KOPT-K1 (cell line): Measurements from ENCODE around the gene IL10.
"Not testable (repeated sequence)": the region's sequence is repeated elsewhere in the genome, so short reads cannot be mapped to it uniquely, and the experiment has no call there.

ENCODE experiments used
- H3K27ac ChIP-seq: fragments of 200-600 bp; sonication (generic); 2 replicates; pipeline ENCODE4 v1.5.1; 2016; ENCODE audit warnings: antibody characterized with exemption, mild to moderate bottlenecking, low read depth, low read length; ENCODE audit not compliant: poor library complexity, severe bottlenecking
- H3K36me3 ChIP-seq: fragments of 200-600 bp; sonication (generic); 2 replicates; pipeline ENCODE4 v1.5.1; 2017; ENCODE audit warnings: antibody characterized with exemption, mild to moderate bottlenecking, low read length, moderate library complexity; ENCODE audit not compliant: insufficient read depth
- H3K9me3 ChIP-seq: fragments of 200-600 bp; sonication (generic); 2 replicates; pipeline ENCODE4 v1.5.1; 2017; ENCODE audit warnings: antibody characterized with exemption, low read length, mild to moderate bottlenecking; ENCODE audit not compliant: insufficient read depth, poor library complexity, severe bottlenecking

Gene IL10

DNA sequence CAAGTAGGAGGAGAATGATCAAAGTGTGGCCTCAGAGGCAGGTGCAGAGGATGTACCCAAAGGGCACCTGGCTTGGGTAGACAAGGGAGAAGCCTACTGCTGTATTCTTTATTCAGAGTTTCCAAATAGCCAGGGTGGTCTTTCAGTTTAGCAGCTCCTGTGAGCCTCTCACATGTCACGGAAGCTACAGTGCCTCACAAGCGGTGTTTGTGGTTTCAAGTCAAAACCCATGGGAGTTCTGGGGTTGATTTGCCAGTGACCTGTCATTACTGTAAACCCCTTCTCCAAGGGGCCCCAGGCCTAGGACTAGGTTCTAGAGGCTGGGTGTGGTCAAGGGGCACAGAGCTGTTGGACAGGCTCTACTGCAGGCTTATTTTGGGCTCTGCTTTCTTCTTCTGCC is 10.2 kb upstream of the IL10 start:
- no peaks in the 10 kb centered on the region for H3K36me3 ChIP-seq
- H3K9me3 ChIP-seq: no peaks in the 10 kb centered on the region
- peak overlapping the region; percentile 51 for H3K27ac ChIP-seq

DNA sequence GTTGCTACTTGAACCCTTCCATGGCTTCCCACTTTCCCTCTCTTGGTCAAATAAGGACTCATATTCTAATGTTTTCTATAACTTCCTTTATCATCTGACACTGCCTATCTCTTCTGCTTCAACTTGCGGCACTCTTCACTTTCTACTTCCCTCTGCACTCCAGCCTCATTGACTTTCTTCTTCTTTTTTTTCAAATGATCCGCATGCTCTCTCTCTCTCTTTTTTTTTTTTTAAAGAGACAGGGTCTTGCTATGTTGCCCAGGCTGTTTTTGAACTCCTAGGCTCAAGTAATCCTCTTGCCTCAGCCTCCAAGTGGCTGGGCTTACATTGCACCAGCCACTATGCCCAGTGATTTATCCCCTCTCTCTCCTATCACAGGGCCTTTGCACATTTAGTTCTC is 7.3 kb upstream of the IL10 start:
- Histone ChIP-seq H3K9me3 (no peaks in the 10 kb centered on the region), H3K36me3 (no peaks in the 10 kb centered on the region), H3K27ac (no peak overlapping the region)

DNA sequence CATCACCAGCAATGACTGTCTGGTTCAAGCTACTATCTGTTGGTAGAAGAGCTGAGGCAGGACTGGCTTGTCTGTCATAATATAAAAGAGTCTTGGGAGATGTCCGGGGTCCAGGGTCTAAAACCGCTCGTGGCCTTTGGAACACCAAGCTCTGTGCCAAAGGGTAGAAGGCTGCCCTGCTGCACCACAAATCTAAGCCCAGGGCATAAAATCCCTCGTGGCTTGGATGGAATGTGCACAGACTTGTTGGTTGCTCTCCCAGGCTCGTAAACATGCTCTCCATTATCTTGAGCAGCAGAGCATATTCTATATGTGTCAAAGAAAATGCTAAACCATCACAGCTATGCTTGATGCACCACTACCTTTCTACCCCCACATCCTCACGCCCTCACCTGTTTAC is 6.6 kb upstream of the IL10 start:
- H3K27ac ChIP-seq, H3K36me3 ChIP-seq, H3K9me3 ChIP-seq: not testable (repeated sequence)

DNA sequence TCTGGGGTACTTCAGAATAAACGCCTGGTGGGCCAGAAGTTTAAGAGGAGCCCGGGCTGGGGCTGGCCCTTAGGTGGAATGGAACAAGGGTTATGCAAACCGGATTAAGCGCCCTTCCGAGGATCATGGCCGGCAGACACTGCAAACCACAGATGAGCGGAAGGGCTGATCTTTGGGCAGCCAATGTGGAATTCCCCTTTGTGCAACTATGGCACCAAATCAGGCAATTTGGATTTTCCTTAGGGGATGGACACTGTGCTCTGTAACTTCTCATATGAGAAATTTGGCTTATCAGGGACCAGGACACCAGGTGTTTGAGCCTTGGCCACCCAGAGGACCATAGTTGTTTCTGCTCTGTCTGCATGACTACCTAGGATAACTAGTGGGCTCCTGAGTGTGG is 5.7 kb upstream of the IL10 start:
- no peak overlapping the region for H3K27ac ChIP-seq
- no peaks in the 10 kb centered on the region for H3K9me3 ChIP-seq
- no peaks in the 10 kb centered on the region for H3K36me3 ChIP-seq

DNA sequence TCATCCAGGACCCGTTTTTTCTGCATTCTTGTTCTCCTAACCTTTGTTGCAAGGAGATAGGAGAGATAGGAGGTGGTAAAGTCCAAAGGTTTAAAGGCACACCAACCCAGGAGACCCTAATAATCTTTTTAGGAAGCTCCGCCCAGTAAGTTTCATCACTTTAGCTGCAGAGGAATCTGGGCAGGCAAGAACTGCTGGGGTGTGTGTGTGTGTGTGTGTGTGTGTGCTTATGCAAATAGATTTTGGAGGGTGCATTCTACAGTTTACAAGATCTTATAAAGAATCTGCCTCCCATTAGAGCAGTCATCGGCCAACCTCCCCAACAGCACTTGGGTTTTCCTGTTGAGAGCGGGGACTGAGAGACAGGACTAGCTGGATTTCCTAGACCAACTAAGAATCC is 3.9 kb upstream of the IL10 start:
- H3K9me3 ChIP-seq: no peaks in the 10 kb centered on the region
- H3K36me3 ChIP-seq: no peaks in the 10 kb centered on the region
- no peak overlapping the region for H3K27ac ChIP-seq

- Histone ChIP-seq H3K9me3 (no peaks in the 10 kb centered on the region), H3K36me3 (no peaks in the 10 kb centered on the region), H3K27ac (no peak overlapping the region)
Observed at GRCh38 chr1:206774093-206774492, 1.8 kb upstream of the IL10 start.

DNA sequence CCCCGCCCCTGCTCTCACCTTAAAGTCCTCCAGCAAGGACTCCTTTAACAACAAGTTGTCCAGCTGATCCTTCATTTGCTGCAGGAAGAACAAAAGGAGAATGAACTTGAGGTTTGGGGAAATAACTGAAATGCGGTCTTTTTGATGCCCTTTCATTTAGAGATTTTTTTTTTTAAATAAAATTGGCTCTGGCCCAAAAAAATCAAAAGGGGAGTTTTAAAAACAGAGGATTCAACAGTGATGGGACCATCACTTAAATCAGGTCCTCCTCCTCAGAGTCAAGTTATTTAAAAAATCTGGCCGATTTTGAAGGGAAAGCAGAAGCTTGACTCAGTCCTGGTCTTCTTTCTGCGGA is 979 bp downstream of the IL10 start:
- H3K27ac ChIP-seq: peak overlapping the region; percentile 71

GRCh38 chr1:206770531-206771337 is 1.6 kb downstream of the IL10 start, which contains the start of gene IL19:
IL19 (plus strand) TSS chr1:206770773; CDS start chr1:206836663, 65,890 bp downstream.
- Histone ChIP-seq H3K9me3 (no peaks in the 10 kb centered on the region), H3K36me3 (no peaks in the 10 kb centered on the region), H3K27ac (peak within 1 kb of the TSS; percentile 71)

More for the DNA sequence above, 979 bp downstream of the IL10 start:
- H3K9me3 ChIP-seq: no peaks in the 10 kb centered on the region
- no peaks in the 10 kb centered on the region for H3K36me3 ChIP-seq

GRCh38 chr1:206769304-206769731 is 3.0 kb downstream of the IL10 start:
- Histone ChIP-seq H3K36me3 (no peaks in the 10 kb centered on the region), H3K27ac (peak overlapping the region; percentile 71), H3K9me3 (no peaks in the 10 kb centered on the region)

DNA sequence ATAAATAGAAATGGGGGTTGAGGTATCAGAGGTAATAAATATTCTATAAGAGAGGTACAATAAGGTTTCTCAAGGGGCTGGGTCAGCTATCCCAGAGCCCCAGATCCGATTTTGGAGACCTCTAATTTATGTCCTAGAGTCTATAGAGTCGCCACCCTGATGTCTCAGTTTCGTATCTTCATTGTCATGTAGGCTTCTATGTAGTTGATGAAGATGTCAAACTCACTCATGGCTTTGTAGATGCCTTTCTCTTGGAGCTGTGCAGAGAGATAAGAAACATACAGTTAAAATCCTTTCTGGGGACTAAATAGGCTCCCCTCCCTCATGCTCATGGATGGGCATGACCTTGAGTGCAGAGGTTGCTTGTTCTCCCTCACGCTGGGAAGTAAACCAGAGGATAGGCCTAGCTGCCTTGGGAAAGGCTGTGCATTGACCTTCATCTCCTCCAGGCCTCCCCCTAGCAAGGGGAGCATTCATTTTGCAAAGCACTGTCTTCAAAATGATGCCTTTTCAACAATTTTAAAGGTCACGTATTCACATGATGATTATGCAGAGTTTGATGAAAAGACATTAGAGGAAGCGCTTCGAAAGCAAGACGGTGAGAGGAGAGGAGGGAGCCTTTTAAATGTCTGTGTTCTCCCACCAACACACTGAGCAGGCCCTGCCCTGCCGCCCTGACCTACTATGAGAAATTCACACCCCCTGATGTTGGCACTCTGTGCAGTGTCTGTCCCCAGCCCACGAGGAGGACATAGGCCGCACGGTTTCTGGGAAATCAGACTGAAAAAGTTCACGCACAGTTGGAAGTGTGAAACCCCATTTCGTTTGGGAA is 3.6 kb downstream of the IL10 start:
- H3K27ac ChIP-seq: peak overlapping the region; percentile 71
- H3K9me3 ChIP-seq: peaks cover 4% of the 10 kb centered on the region
- no peaks in the 10 kb centered on the region for H3K36me3 ChIP-seq

DNA sequence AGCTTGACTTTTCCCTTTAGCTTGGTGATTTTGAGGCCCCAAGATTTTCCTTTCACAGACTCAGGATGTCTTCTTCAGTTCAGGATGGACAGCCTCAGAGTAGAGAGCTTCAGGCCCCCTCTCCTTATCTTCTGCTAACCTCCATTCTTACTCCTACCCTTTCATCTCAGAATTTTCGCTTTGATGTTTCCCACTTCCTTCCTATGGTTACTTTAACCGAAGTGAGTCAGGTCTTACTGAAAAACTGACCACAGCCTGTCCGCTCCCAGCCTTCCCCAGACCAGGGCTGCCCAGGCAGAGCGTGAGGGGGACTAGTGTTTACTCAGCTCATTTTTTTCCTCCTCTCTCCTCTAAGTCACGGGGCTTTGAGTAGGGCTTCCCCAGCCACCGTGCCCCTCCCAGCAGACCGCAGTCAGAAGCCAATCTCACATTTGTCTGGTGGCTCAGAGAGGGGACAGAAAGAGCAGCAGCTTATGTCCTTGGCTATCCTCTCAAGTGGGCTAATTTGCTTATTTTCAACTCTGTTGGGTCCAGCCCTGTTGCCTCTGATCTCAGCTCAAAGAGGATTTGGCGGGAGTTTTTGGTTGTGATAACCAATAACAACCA is 5.9 kb downstream of the IL10 start:
- Histone ChIP-seq H3K27ac (peak overlapping the region; percentile 48), H3K36me3 (no peaks in the 10 kb centered on the region)

DNA sequence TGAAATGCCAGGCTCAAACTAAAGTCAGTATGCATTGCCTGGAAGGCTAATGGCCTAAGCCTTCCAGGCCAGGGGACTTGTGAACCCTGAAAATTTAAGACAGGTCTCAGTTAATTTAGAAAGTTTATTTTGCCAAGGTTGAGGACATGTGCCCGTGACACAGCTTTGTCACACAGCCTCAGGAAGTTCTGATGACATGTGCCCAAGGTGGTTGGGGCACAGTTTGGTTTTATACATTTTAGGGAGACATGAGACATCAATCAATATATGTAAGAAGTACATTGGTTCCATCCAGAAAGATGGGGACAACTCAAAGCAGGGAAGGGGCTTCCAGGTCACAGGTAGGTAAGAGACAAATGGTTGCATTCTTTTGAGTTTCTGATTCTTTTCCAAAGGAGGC is 6.5 kb downstream of the IL10 start:
- not testable (repeated sequence) for H3K36me3 ChIP-seq, H3K9me3 ChIP-seq
- H3K27ac ChIP-seq: peak overlapping the region; percentile 48

More for the DNA sequence above, 5.9 kb downstream of the IL10 start:
- H3K9me3 ChIP-seq: peaks cover 6% of the 10 kb centered on the region

GRCh38 chr1:206762741-206763364 is 9.4 kb downstream of the IL10 start:
- not testable (repeated sequence) for H3K9me3 ChIP-seq, H3K27ac ChIP-seq, H3K36me3 ChIP-seq

DNA sequence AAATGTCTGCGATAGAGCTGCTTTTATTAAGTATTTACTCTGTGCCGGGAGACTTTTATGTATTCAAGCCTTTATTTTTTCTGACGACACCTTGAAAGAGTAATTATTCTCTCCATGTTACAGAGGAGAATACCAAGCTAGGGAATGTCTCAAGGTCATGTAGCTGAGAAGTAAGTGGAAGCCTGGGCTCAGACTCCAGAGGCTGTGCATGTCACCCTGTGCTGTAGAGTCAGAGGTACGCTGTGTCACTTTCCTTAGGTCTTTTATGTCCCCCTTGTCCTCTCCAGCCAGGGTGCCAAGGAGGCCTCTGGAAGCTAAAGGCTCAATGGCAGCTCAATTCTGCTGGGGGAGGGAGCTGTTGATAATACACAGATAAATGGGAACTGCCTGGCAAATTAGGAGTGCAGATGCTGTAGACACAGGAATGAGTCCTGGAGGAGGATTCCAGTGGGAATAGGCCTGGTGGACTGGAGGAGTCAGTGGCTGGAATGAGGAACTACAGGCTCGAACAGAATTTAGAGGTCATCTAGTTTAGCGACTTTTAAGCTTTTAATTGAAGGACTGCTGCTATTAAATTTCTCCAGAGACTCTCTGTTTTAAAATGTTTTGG is 11.0 kb downstream of the IL10 start:
- Histone ChIP-seq H3K36me3 (no peaks in the 10 kb centered on the region), H3K27ac (no peak overlapping the region), H3K9me3 (peaks cover 6% of the 10 kb centered on the region)
